GM10266 (cell line): ENCODE results near the gene PDCD10.
A peak's percentile ranks its signal among the peaks of the same experiment; 100 is the strongest.

Experiments
- DNase-seq: peaks from one replicate; pipeline ENCODE4 v3.0.0; 2012; ENCODE audit errors: extremely low spot score
- TF ChIP-seq, protein P1 (sequence below): IDR thresholded peaks from 2 replicates; pipeline ENCODE4 v1.5.1; 2012; ENCODE audit warnings: mild to moderate bottlenecking, low read depth; ENCODE audit not compliant: control insufficient read depth, insufficient read depth; ENCODE audit errors: missing control alignments

The PDCD10 gene

DNA sequence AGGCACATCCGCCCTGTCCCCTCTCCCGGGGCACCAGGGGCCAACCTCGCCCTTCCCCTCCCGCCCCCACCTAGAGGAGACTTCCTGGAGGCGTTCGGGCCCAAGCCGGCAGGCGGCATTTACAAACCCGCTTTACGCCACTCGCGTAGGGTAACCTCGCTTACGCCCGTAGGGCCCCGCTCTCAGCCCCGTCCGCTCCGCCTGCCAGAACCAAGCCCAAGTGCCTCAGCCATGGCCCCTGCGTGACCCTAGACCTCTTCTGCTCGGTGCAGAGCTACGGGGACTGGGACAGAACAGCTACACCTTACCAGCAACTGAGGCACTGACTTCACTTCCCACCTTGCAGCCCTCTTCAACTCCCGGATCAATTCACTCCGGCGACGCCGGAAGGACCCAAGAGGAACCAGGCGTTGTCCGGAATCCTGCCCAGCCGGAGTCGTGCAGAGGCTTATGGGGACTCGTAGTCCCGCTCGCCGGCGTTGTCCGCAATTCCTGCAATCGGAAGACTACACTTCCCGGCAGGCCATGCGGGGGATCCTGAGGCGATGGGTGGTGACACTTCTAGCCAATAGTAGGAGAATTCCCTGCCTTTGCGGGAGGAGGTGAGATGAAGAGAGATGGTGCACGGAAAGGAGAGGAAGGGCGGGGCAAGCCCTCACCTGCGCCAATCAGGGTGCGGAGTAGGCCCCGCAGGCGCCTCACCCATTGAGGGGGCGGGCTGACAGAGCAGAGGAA lies at the start of gene PDCD10:
Gene PDCD10 (minus strand): TSS at position 395 of the 735 bp plus-strand sequence. CDS start 14,735 bp downstream, outside the sequence.
- TF ChIP-seq, protein P1, sequence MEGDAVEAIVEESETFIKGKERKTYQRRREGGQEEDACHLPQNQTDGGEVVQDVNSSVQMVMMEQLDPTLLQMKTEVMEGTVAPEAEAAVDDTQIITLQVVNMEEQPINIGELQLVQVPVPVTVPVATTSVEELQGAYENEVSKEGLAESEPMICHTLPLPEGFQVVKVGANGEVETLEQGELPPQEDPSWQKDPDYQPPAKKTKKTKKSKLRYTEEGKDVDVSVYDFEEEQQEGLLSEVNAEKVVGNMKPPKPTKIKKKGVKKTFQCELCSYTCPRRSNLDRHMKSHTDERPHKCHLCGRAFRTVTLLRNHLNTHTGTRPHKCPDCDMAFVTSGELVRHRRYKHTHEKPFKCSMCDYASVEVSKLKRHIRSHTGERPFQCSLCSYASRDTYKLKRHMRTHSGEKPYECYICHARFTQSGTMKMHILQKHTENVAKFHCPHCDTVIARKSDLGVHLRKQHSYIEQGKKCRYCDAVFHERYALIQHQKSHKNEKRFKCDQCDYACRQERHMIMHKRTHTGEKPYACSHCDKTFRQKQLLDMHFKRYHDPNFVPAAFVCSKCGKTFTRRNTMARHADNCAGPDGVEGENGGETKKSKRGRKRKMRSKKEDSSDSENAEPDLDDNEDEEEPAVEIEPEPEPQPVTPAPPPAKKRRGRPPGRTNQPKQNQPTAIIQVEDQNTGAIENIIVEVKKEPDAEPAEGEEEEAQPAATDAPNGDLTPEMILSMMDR, result no peak
- peak; percentile 87 for DNase-seq

DNA sequence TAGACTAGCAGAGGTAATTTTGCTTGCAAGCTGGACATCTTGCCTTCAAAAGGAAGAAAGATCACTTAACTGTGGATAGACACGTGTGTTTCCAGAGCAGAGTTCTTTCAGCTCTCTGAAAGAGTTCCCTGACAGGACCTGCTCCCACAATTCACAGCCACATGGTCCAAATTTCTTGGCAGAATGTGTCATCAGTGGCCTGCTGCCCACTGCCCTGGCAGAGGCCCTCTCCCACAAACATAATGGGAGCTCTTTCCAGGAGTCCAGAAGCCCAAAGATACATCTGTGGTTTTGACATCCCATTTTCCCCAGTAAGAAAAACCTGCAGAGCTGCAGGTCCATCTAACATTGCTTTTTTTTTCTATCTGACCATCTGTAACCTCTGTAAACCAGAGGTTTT lies 49.1 kb upstream of the PDCD10 start:
- TF ChIP-seq, protein P1, result no peak

DNA sequence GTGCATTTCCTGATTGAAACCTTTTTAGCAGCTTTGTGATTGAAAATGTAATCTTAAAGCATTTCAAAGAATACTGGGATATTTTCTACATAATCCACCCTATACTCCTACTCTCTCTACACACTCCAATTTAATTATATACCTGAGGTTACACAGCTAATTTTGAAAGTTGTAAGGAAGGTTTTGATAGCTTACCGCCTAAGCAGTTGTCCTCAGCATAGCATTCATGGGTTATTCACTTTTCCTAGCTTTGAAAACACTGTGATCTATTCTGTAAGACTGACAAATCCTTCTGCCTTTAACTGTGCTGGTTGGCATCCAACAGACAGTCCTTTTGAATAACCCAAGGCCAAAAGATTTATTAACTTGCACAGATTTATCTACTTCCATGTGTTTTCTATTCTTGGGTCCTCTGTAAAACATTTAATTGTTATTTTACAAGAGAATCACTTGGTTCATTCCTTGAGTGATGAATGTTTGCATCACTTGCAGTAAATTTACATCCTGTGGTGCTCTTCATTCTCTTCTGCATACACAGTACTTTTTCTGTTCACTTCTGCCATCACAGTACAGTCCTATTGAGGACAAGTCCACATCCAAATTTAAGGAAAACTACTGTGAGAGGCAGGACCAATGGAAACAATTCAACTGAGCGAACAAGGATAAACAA lies 45.7 kb upstream of the PDCD10 start:
- no peak for DNase-seq
- TF ChIP-seq, protein P1, result no peak

More for the DNA sequence above, 49.1 kb upstream of the PDCD10 start:
- no peak for DNase-seq

DNA sequence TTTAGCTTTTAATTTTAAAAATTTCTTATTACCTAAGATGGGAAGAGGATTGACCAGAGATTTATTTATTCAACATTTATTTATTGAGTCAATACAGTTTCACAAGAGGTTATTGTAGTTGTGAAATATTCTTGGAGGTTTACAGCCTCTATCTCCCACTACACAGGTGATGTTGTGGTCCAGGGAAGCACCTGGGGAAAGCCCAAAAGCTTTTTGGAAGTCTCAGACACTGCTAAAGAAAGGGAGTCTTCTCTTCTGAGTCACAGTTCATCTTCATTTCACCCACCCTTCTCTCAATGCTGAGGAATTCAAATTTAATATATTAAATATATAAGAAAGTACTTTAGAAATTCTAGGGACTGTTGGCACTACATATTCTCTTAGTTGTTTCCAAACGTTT lies 42.7 kb upstream of the PDCD10 start:
- no peak for DNase-seq
- TF ChIP-seq, protein P1, result no peak

DNA sequence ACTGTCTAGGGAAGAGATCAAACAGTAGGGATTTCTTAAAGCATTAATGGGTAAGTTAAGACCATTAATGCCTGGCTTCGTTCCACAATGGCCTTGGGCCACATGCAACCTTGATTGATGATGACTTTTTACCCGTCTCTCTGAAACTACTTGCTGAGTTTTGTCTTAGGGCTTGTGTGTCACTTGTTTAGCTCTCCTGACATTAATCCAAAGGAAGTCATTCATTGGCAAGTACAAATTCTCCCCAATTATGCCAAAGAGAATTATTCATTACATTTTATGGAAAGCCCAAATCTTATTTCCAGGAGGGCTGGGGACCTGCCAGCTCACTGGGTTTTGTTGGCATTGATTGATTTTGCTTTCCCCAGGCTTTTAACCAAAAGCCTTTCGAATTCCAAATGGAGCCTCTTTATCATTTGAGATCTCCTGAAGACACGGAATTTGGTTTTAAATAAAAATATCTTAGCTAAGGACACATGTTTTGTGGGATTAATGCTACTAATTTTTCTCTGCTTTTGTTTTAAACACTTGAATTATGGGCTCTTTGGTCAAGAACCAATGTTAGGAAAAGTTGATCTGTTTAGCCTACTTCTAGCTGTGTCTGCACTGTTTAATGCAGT lies 41.5 kb upstream of the PDCD10 start:
- no peak for DNase-seq
- TF ChIP-seq, protein P1, result no peak

DNA sequence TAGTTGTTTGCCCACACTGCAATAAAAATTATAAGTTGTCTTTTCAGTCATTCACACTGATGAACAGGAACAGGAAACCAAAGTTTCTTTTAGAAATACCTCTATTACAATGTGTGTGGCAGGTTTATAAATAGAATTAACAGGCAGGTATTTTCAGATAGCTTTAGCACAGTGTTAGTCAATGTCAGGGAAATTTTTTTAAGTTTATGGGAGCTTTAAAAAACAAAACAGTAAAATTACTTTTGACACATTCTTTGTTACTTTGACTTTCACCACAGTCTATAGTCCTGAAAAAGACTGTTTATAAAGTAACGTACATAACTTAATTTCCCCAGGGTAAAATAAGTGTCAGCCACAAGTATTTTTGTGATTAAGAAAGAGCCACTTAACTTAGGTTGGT lies 38.9 kb upstream of the PDCD10 start:
- TF ChIP-seq, protein P1, result no peak

More for the DNA sequence above, 38.9 kb upstream of the PDCD10 start:
- peak; percentile 36 for DNase-seq
